GM19043 (cell line): ENCODE measurements around the gene PIN1.

Experiments used
- ATAC-seq: cut with Tn5 transposase; IDR thresholded peaks from one replicate; pipeline ENCODE4 v1.9.1; 2021; ENCODE audit warnings: low read depth; ENCODE audit not compliant: unreplicated experiment

The PIN1 gene

DNA sequence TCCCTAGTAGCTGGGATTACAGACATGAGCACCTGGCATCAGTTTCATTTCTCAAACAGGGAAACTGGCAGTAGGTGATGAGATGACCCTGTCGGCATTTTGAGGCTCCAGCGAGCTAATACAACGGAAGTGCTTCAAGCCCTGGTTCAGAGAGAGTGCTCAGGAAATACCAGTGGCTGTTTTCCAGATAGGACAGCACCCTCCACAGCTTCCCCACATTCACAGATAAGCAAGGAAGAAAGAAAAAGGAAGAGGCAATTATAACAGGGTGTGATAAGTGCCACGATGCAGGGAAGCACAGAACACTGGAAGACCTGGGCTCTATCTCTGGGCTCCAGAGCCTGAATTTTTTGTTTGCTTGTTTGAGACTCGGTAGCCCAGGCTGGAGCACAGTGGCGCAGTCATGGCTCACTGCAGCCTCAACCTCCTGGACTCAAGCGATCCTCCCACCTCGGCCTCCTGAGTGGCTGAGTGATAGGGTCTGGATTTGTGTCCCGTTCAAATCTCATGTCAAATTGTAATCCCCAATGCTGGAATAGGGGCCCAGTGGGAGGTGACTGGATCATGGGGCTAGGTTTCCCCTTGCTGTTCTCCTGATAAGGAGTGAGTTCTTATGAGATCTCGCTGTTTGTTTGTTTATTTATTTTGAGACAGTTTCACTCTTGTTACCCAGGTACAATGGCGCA lies 43.5 kb downstream of the PIN1 start:
- ATAC-seq: no peak

DNA sequence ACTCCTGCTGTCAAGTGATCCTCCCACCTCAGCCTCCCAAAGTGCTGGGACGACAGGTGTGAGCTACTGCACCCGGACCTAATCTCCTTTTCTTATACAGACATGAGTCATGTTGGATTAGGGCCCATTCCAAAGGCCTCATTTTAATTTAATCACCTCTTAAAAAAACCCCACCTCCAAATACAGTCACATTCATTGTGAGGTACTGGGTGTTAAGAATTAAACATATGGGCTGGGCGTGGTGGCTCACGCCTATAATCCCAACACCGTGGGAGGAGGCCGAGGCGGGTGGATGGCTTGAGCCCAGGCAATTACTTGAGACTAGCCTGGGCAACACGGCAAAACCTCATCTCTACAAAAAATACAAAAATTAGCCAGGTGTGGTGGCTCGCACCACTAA lies 46.6 kb downstream of the PIN1 start:
- ATAC-seq: no peak

- no peak for ATAC-seq
Observed at GRCh38 chr19:9883231-9883758, 48.2 kb downstream of the PIN1 start.

- no peak for ATAC-seq
Observed at GRCh38 chr19:9883764-9884163, 48.6 kb downstream of the PIN1 start.

- no peak for ATAC-seq
Observed at GRCh38 chr19:9885077-9885552, 50.0 kb downstream of the PIN1 start.

DNA sequence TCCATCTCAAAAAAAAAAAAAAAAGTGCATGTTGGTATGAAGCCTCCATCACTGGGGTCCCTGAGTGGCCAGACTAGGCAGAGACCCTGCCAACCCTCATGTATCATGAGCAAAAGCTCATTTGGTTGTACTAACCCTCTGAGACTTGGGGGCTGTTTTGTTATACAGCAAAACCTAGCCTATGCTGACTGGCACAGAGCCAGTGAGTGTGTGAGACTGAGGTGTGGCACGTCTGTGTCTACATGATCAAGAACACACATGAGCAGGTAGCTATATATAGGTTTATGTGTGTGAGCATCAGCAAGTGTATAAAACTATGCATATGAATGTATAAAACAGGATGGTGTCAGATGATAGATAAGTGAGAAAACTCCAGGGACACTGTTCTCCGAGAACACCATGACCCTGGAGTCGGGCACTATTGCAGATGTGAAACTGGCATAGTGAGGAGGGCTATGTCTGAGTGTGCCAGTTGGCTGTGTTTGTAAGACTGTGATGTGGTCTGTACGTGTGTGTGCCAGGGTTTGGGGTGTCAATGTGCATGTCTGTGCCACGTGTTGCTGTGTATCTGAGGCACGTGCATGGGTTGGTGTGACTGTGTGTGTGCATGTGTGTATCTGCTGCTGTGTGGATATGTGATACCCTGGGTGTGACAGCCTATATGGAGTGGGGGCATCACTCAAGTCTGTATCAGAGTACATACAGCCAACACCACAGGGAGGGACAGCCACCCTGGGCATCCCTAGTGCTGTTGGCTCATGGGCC lies 56.7 kb downstream of the PIN1 start:
- no peak for ATAC-seq
